Measurements from ENCODE around the gene RPS6KC1.
"Not testable (repeated sequence)": the region's sequence is repeated elsewhere in the genome, so short reads cannot be mapped to it uniquely, and the experiment has no call there.

The RPS6KC1 gene, protein sequence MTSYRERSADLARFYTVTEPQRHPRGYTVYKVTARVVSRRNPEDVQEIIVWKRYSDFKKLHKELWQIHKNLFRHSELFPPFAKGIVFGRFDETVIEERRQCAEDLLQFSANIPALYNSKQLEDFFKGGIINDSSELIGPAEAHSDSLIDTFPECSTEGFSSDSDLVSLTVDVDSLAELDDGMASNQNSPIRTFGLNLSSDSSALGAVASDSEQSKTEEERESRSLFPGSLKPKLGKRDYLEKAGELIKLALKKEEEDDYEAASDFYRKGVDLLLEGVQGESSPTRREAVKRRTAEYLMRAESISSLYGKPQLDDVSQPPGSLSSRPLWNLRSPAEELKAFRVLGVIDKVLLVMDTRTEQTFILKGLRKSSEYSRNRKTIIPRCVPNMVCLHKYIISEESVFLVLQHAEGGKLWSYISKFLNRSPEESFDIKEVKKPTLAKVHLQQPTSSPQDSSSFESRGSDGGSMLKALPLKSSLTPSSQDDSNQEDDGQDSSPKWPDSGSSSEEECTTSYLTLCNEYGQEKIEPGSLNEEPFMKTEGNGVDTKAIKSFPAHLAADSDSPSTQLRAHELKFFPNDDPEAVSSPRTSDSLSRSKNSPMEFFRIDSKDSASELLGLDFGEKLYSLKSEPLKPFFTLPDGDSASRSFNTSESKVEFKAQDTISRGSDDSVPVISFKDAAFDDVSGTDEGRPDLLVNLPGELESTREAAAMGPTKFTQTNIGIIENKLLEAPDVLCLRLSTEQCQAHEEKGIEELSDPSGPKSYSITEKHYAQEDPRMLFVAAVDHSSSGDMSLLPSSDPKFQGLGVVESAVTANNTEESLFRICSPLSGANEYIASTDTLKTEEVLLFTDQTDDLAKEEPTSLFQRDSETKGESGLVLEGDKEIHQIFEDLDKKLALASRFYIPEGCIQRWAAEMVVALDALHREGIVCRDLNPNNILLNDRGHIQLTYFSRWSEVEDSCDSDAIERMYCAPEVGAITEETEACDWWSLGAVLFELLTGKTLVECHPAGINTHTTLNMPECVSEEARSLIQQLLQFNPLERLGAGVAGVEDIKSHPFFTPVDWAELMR

DNA sequence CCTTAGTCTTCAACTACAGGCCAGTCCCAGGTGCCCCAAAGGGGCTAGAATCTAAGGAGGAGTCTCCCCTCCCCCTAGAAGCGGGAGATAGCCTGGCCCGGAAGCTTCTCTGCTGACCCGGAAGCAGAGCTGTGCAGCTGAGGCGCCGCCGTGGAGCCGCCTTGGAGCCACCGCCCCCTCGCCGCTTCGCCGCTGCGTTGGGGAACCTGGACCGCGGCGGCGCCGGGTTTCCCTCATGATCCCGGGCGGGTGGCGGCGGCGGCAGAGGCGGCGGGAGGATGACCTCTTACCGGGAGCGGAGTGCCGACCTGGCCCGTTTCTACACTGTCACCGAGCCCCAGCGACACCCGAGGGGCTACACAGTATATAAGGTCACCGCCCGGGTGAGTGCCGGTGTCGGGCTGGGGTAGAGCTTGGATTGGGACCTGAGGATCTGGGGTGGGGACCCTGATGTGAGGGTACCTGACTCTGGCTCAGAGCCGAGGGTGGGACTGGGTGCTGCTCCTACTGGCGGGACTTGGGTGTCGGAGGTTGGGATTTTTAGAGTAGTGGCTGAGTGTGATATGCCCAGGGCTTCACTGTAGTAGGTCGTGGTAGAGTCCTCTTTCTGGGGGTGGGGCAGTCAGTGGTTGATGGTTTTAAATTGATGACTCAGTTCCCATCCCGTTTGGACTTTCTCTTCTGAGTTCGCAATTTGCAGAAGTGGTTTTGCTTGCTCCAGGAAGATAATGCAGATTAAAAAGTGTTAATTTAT, at the start of gene RPS6KC1:
Gene RPS6KC1, plus strand, starts transcription at position 115 of the 754 bp plus-strand sequence. Its CDS starts 164 bp downstream, at position 279.
- DNase-seq (ENCODE audit: low read depth in 2 of 2), result peak; percentile 77 to 79

DNA sequence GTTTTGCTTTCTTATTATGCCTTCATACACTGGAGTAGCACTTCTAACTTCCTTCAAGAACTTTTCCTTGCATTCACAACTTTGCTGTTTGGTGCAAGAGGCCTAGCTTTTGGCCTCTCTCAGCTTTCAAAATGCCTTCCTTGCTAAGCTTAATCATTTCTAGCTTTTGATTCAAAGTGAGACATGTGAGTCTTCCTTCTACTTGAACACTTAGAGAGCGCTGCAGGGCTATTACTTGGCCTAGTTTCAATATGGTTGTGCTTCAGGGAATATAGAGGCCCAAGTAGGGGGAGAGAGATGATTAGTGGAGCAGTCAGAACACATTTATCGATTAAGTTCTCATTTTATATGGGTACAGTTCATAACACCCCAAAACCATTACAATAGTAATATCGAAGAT, 47.8 kb upstream of the RPS6KC1 start:
- no peak for DNase-seq (ENCODE audit: low read depth in 2 of 2)

DNA sequence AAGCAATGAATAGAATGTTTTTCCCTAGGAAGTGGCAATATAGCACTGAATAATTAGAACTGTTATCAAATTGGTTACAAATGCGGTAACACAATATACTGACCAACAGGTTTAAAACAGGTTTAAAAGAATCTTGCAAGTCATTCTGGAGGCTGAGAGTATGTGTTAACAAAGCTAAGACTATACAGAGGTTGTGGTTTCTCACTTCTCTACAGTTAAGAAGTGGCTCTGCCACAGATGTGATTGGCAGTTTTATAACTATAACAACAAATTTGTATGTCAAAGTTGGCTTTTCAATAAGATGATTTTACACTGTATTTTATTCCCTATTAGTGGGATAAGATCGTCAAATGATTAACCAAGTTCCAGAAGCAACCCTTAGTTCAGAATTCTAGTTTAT, 42.5 kb upstream of the RPS6KC1 start:
- no peak for DNase-seq (ENCODE audit: low read depth in 2 of 2)

DNA sequence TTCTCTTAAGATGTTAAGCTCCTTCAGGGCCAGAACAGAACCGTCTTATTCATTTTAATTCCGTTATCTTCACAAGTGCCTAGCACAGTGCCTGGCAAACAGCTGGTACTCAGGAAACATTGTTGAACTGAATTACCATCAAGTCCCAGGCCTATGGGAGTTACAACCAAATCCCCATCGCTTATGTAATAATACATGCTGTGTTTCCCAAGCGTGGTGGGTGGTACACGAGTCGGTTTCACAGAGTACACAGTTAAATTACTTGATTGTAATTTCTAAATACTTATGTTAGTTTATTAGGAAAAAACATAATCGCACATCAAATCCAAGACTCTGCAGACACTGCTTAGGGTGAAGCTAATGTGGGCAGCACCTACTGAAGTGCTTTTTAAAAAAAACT, 36.4 kb upstream of the RPS6KC1 start:
- no peak for DNase-seq (ENCODE audit: low read depth in 2 of 2)

DNA sequence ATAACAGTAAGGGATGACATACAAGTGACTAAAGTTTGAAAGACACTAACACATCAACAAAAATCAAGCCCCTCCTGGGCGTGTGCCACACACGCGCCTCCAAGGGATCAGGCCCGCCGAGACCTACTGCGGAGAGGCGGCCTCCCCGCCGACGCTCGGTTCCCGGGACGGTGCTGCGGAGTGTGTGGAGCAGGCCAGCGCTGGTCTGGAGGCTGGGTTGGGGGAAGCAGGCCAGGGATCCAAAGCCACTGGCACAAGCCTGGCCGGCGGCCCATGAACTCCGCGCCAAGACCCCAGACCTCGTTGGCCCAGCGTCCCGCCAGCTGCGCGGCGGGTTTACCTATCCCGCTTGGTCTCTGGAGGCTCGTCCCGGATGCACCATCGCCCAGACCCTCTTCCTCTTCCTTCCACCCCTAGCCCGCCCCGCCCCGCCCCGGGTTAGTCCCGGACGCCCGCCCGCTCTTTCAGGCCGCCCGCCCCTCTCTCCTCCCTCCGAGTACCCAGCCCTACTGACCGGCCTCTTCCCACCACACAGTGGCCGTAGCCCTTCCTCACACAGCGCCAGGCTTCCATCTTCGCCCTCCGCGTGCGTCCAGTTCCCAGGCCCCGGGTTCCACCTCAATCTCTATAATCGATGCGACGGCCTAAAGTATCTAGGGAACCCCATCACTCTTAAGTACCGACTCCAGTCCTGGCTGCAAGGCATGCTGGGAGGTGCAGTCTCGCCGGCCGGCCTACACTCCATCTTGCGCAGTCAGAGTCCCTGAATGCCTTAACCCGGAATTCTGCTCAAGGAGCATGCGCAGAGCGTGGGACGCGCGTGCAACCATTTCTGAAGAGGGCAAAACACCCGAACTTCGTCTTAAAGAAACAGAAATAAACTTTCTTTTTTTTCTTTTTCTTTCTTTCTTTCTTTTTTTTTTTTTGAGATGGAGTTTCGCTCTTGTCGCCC, 35.7 kb upstream of the RPS6KC1 start, which contains the start of gene ANGEL2:
Gene ANGEL2, minus strand, starts transcription at position 769 of the 952 bp plus-strand sequence. Its CDS starts 196 bp downstream, at position 573.
- DNase-seq (ENCODE audit: low read depth in 2 of 2), result peak; percentile 93

DNA sequence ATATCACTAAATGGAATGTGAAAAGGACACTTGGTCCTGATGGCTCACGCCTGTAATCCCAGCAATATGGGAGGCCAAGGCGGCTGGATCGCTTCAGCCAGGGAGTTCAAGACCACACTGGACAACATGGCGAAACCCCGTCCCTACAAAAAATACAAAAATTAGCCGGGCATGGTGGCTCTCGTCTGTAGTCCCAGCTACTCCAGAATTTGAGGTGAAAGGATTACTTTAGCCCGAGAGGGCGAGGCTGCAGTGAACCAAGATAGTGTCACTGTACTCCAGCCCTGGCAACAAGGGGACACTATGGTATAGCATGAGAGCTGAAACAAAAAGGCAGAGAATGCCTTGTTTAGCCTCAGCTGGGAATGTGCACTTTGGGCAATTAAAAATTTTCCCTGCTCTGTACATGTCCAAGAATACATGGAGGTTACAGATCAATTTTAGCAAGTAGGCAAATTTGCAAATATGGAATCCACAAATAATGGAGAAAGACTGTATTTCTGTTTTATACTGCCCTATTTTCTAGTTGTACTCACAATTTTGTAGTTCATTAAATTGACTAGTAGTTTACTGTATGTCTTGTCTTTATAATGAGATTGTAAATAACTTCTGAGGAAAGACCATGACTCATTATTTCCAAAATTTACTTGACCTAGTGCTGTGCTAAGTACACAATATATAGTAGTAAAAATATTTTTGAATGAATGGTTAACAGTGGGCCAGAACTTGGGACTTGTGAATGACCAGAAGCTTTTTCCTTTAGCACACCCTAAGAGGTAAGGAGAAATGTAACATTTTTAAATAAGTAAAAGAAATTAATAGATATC, 33.4 kb upstream of the RPS6KC1 start:
- DNase-seq (ENCODE audit: low read depth in 2 of 2), result no peak

DNA sequence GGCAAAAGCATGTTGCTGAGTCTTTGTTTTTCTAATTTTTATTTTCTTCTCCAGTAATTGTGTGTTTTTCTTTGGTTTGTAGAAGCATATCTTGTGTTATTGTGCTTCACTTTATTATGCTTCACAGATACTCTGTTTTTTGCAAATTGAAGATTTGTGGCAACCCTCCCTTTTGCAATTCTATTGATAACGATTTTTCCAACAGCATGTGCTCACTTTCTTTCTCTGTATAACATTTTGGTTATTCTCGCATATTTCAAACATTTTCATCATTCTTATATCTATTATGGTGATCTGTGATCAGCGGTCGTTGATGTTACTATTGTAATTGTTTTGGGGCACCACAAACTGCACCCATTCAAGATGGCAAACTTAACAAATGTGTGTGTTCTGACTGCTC, 31.6 kb upstream of the RPS6KC1 start:
- no peak for DNase-seq (ENCODE audit: low read depth in 2 of 2)

DNA sequence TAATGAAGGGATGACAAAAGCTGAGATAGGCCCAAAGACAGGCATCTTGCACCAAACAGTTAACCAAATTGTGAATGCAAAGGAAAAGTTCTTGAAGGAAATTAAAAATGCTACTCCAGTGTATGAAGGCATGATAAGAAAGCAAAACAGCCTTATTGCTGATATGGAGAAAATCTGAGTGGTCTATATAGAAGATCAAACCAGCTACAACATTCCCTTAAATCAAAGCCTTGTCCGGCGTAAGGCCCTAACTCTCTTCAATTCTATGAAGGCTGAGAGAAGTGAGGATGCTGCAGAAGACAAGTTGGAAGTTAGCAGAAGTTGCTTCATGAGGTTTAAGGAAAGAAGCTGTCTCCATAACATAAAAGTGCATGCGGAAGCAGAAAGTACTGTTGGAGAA, 31.0 kb upstream of the RPS6KC1 start:
- no peak for DNase-seq (ENCODE audit: low read depth in 2 of 2)

DNA sequence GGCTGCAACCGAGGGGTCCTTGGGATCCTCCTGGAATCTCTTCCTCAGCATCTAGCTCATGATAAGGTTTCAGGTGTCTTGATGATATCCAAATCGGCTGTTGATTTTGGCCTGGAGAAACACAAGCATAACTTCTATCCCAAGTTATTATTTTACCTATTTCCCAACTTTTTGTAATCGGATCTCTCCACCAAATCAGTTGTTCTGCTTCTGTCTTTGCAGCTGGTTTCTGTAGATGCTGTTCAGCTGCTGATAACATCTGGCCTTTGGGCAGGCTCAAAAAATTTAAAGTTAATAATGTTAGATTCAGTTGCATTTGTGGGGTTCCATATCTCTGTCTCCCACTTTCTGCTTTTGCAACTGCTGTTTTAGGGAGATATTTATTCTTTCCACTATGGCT, 24.0 kb upstream of the RPS6KC1 start:
- DNase-seq (ENCODE audit: low read depth in 2 of 2), result not testable (repeated sequence)

DNA sequence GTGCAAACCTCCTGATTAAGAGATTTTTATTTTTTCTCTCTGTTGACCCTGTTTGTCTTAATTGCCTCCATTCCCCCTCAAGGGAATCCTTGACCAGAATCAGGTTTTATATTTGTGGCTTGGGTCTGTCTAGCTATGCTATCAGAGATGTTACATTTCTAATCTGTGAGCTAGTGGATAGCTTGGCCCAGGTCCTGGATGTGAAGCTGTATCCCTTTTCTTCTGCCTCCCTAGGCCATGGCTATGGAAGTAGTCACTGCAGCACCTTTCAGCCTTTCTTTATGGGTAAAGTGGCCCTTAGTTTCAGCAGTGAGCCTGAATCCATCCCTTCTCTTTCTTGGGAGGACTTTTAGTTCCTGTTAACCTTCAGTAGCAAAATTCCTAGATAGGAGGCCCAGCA, 18.4 kb upstream of the RPS6KC1 start:
- no peak for DNase-seq (ENCODE audit: low read depth in 2 of 2)

DNA sequence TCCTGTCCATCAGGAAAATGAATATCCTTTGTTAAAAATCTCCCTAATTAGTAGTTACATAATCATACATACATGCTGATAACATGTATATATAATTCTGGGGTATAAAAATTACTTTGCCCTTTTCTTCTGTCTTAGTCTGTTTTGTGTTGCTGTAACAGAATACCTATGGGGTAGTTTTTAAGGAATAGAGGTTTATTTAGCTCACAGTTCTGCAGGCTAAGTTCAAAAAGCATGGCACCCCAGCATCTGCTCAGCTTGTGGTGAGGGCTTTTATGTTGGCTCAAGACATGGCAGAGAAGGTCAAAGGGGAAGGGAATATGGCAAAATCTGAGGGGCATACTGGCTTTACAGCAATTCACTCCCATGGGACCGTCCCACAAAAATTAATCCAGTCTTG, 16.3 kb upstream of the RPS6KC1 start:
- DNase-seq (ENCODE audit: low read depth in 2 of 2), result no peak

DNA sequence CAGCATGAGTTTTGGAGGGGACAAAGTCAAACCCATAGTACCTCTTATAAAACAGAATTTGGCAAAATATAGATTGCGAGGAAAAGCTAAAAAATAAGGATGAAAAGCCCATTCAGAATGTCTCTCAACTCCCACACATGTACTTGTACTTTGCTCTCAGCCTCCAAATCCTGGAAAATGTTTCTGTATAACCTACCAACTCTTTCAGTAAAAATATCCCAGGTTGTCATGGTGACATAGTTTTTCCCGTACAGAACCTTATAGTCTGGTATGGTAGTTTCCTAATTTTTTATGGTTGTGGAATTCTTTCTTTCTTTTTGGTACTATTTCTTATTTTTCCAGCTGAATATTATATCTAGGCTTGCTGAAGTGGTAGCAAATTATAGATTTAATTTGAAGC, 15.5 kb upstream of the RPS6KC1 start:
- DNase-seq (ENCODE audit: low read depth in 2 of 2), result no peak

DNA sequence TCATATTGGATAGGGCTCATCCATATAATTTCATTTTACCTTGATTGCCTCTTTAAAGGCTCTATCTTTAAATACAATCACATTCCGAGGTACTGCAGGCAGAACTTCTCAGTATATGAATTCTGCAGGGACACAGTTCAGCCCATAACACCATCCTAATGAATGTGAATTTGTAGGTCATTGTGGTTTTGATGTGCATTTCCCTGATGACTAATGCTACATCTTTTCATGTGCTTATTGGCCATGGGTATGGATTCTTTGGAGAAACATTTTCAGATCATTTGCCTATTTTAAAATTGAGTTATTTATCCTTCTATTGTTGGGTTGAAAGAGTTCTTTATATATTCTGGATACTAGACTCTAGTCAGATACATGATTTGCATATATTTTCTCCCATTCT, 9.6 kb upstream of the RPS6KC1 start:
- no peak for DNase-seq (ENCODE audit: low read depth in 2 of 2)

DNA sequence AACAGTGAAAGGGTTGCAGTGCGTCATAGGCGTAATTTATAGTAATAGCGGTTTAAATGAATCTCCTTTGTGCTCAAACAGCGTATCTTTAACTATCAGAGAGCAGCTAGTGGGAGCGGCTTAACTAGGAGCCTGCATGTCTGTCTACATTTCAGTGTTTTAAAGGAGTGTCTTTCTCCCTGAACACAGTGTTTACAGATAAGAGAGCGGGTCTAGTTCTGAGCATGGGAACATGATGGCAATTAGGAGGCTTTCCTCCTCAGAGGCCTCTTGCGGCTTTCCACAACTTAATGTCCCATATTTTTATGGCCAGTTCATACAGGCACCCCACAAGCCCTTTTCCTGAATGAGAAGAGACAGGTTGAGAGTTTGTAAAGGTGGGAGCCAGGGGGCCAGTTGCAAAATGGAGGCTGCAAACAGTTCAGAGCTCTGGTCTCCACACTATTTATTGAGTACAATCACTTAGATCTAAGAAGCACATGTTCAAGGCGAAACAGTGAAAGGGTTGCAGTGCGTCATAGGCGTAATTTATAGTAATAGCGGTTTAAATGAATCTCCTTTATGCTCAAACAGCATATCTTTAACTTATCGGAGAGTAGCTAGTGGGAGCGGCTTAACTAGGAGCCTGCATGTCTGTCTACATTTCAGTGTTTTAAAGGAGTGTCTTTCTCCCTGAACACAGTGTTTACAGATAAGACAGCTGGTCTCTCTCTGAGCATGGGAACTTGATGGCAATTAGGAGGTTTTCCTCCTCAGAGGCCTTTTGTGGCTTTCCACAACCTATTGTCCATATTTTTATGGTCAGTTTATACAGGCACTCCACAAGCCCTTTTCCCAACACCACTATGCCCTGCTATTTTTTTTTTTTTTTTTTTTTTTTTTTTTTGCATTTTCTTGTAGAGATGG, 5.5 kb upstream of the RPS6KC1 start:
- not testable (repeated sequence) for DNase-seq (ENCODE audit: low read depth in 2 of 2)

DNA sequence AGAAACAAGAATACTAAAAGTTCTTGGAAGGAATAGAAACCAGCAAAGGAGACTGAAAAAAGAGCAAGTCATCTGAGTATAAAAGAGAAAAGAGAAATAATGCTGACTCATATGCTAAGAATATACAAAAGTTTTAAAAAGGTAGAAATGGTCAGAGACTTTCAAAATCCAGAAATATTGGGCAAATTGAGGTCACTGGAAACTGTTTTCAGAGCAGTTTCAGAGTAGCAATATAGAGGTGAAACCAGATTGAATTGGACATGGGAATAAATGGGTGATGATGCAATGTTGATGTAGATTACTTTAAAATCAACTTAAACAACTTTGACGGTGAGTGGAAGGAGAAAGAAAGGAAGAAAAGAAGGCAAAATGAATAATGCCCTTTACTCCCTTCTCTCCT, 1.8 kb upstream of the RPS6KC1 start:
- DNase-seq (ENCODE audit: low read depth in 2 of 2), result no peak

DNA sequence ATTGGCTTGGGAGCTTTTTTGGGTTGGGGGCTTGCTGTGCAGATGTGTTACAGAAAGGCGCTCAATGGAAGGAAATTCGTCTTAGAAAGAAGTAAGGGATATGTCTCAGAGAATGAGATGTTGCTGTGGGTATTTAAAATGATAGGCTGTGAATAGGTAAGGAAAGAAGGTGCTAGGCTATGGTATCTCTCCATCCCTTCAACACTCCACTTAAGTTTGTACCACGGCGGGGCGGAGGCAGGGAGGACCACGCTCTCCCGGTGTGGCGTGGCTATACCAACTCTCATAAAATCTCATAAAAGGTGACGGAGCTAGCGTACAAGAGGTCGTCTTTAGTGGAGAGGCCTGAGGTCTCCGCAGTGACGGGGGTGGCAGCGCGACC, 305 bp upstream of the RPS6KC1 start:
- no peak for DNase-seq (ENCODE audit: low read depth in 2 of 2)

DNA sequence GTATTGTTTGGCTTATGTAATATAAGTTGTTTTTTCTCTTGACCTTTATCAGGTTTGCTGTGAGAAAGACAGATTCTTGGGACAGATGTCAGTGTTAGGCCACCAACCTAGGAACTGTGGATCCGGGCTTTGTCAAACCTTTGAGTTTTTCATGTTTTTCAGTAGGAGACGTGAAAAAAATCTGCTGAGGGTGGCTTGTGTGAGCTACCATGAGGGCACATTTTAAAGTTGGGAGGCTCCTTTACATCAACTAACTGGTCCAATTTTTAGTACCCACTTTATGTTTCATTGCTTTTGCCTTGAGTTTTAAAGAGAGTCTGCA, 801 bp downstream of the RPS6KC1 start:
- no peak for DNase-seq (ENCODE audit: low read depth in 2 of 2)

DNA sequence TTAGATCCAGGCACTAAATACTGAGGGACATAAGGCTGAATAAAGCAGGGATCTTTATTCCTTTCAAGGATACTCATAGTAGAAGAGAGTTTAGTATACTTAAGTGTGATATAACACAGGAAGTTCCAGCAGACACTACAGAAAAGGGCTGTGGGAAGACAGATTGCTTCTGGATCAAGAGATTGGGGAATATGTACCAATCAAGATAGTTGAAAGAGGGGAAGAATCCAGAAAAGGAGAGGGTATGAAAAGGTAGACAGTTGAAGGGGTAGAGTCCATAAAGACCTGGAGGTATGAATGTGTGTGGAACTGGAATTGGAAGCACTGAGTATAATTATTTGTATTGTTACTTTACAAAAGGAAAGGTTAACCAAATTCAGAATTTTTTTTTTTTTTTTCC, 2.4 kb downstream of the RPS6KC1 start:
- DNase-seq (ENCODE audit: low read depth in 2 of 2), result no peak

DNA sequence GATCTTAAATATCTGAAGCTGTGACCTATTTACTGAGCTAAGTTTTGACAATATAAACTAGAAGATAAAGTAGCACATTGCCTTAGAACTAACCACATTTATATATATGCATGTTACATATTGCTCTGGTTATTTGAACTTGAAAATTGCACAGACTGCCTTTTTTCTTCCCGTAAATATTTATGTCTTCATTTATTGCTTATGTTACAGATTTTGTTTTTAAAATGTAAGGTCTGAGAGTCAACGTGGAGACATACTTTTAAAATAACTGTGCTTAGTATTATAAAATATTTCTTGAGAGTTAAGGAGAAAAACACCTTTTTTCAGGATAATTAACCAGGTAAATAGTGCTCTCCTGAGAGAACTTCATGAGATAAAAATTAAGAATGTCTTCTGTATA, 3.1 kb downstream of the RPS6KC1 start:
- DNase-seq (ENCODE audit: low read depth in 2 of 2), result no peak

Measured in stimulated activated CD8-positive, alpha-beta memory T cell treated with anti-CD3 and anti-CD28 coated beads, Interleukin-15, amount 100 ng/mL, for 48 hours (primary cell).